ENCODE data around the gene TOPBP1.

DNA sequence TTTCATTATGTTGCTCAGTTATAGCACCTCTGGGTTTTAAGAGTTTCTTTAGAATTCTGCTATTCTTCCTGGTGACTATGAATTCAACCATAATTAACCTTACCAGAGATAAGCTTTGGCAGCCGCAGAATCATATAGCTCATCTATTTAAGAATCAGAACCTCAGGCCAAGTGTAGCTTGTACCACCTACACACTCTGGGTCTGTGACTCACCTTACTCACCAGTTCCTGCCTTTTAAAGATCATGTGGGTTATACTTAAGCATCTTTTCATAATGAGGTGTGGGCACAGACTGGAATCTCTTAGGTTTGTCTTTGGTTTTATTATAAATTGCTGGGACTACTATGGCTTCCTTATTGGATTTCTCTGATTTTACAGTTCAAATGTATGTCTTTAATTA lies 66.4 kb downstream of the TOPBP1 start:
- TF ChIP-seq, protein P1, sequence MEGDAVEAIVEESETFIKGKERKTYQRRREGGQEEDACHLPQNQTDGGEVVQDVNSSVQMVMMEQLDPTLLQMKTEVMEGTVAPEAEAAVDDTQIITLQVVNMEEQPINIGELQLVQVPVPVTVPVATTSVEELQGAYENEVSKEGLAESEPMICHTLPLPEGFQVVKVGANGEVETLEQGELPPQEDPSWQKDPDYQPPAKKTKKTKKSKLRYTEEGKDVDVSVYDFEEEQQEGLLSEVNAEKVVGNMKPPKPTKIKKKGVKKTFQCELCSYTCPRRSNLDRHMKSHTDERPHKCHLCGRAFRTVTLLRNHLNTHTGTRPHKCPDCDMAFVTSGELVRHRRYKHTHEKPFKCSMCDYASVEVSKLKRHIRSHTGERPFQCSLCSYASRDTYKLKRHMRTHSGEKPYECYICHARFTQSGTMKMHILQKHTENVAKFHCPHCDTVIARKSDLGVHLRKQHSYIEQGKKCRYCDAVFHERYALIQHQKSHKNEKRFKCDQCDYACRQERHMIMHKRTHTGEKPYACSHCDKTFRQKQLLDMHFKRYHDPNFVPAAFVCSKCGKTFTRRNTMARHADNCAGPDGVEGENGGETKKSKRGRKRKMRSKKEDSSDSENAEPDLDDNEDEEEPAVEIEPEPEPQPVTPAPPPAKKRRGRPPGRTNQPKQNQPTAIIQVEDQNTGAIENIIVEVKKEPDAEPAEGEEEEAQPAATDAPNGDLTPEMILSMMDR (IDR thresholded peaks at IDR 0.05): no peak
- TF ChIP-seq POLR2A (IDR thresholded peaks at IDR 0.05): no peak
